GM19455 (cell line): ENCODE measurements around the gene ZFP28.

Experiments
- ATAC-seq: cut with Tn5 transposase; IDR thresholded peaks from one replicate; pipeline ENCODE4 v1.9.1; 2021; ENCODE audit not compliant: unreplicated experiment

The ZFP28 gene

GRCh38 chr19:56595548-56595899, 56.8 kb downstream of the ZFP28 start:
- no peak for ATAC-seq

- ATAC-seq: no peak
These were observed 57.9 kb downstream of the ZFP28 start for GRCh38 chr19:56596676-56597075.

GRCh38 chr19:56597696-56598095, 58.9 kb downstream of the ZFP28 start:
- ATAC-seq: no peak

GRCh38 chr19:56601375-56601774, 62.6 kb downstream of the ZFP28 start:
- no peak for ATAC-seq

GRCh38 chr19:56603829-56604228, 65.1 kb downstream of the ZFP28 start:
- no peak for ATAC-seq
